ENCODE measurements around the gene NDNF.

DNA sequence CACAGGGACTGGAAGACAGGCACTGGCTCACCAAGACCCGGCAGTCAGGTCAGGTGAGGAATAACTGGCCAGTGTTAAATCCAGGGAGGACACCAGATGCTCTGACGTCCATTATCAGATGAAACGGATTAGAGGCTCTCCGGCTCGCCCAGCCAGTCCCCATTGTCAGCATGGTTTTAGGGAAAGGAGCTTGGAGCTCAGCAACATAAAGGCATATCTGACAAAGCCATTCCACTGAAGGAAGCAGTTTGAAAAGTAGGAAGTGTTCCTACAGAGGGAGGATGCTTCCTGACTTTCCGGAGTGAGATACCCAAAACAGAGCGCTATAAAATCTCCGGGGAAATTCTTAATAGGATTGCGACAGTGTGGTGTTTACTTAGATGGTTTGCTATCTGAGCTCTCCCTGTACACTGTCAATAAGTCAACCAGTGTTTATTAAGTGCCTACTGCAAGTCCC is 14.8 kb downstream of the NDNF start:
- TF ChIP-seq, protein P1, sequence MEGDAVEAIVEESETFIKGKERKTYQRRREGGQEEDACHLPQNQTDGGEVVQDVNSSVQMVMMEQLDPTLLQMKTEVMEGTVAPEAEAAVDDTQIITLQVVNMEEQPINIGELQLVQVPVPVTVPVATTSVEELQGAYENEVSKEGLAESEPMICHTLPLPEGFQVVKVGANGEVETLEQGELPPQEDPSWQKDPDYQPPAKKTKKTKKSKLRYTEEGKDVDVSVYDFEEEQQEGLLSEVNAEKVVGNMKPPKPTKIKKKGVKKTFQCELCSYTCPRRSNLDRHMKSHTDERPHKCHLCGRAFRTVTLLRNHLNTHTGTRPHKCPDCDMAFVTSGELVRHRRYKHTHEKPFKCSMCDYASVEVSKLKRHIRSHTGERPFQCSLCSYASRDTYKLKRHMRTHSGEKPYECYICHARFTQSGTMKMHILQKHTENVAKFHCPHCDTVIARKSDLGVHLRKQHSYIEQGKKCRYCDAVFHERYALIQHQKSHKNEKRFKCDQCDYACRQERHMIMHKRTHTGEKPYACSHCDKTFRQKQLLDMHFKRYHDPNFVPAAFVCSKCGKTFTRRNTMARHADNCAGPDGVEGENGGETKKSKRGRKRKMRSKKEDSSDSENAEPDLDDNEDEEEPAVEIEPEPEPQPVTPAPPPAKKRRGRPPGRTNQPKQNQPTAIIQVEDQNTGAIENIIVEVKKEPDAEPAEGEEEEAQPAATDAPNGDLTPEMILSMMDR (tag by site-specific recombination; IDR thresholded peaks at IDR 0.05), result no peak
- TF ChIP-seq ZNF223 (tag by site-specific recombination; IDR thresholded peaks at IDR 0.05), result no peak
- no peak for TF ChIP-seq ZNF549 (tag by site-specific recombination; IDR thresholded peaks at IDR 0.05)
- TF ChIP-seq, protein P2, sequence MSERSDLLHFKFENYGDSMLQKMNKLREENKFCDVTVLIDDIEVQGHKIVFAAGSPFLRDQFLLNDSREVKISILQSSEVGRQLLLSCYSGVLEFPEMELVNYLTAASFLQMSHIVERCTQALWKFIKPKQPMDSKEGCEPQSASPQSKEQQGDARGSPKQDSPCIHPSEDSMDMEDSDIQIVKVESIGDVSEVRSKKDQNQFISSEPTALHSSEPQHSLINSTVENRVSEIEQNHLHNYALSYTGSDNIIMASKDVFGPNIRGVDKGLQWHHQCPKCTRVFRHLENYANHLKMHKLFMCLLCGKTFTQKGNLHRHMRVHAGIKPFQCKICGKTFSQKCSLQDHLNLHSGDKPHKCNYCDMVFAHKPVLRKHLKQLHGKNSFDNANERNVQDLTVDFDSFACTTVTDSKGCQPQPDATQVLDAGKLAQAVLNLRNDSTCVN (tag by site-specific recombination; optimal IDR thresholded peaks at IDR 0.05), result no peak
- TF ChIP-seq HOXA7 (CRISPR knock-in tag; IDR thresholded peaks at IDR 0.05; ENCODE audit: borderline replicate concordance), result no peak

Data from HEK293 (cell line).